Inflammatory macrophage treated with lipopolysaccharide for 4 hours (primary cell): ENCODE results near the gene IST1.

Experiments
- DNase-seq: peaks from one replicate; pipeline ENCODE4 v3.0.0-alpha.2; 2020

IST1 gene

GRCh38 chr16:71920658-71921057 is 25.3 kb downstream of the IST1 start:
- DNase-seq: no peak

- no peak for DNase-seq
These were observed 28.8 kb downstream of the IST1 start for GRCh38 chr16:71923941-71924690.

GRCh38 chr16:71924710-71925109 is 29.4 kb downstream of the IST1 start:
- DNase-seq: no peak

DNA sequence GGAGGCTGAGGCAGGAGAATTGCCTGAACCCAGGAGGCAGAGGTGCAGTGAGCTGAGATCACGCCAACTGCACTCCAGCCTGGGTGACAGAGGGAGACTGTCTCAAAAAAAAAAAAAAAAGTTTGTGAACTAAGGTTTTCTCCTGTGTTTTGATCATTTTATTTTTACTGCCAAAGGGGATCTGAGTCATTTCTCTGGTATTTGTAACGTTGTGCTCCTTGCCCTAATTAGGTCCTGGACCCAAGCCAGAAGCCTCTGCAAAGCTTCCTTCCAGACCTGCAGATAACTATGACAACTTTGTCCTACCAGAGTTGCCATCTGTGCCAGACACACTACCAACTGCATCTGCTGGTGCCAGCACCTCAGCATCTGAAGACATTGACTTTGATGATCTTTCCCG is 32.1 kb downstream of the IST1 start:
- no peak for DNase-seq

GRCh38 chr16:71927787-71928186 is 32.5 kb downstream of the IST1 start:
- no peak for DNase-seq

GRCh38 chr16:71929048-71929447 is 33.7 kb downstream of the IST1 start:
- no peak for DNase-seq

- DNase-seq: no peak
These were observed 34.8 kb downstream of the IST1 start for GRCh38 chr16:71930013-71930563.

DNA sequence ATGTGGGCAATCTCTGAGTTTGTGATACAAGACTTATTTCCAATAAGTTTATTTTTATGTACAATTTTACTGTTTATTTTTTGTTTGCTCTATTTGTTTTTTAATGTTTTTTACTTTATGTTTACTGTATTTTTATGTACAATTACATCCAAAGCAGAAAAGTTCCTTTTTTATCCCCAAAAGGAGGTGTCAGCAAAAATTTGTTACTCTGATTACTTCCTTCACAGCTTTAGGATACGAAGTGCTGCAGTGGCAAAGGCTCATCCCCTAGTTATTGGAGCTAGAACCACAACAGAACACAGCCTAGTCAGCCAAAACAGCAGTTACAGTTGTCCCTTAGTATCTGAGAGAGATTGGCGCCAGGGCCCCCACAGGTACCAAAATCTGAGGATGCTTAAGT is 35.7 kb downstream of the IST1 start:
- DNase-seq: no peak

DNA sequence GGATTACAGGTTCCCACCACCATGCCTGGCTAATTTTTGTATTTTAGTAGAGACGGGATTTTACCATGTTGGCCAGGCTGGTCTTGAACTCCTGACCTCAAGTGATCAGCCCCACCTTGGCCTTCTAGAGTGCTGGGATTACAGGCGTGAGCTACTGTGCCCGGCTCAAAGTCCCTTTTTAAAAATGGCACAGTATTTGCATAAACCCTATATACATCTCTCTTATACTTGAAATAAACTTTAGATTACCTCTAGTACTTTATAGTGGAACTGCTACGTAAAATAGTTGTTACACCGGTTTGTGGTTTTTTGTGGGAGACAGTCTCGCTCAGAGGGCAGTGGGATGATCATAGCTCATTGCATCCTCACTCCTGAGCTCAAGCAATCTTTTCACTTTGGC is 36.3 kb downstream of the IST1 start:
- no peak for DNase-seq

DNA sequence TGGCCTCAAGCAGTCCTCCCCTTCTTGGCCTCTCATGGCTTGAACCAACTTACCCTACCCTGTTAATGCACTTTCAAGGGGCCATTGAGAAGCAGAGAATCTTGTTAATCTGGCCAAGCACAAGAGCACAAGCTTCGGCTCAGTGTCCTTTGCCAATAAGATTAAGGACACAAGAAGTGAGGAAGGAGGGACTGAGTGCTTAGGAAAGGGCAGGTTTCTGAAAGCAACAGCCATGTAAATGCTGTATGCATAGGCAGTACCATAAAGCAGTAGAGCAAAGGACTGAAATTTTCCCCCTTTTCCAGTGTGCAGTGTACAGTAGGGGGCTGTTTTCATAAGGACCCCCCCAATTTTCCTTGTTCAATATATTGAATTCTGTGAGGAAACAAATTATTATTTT is 37.7 kb downstream of the IST1 start:
- no peak for DNase-seq

DNA sequence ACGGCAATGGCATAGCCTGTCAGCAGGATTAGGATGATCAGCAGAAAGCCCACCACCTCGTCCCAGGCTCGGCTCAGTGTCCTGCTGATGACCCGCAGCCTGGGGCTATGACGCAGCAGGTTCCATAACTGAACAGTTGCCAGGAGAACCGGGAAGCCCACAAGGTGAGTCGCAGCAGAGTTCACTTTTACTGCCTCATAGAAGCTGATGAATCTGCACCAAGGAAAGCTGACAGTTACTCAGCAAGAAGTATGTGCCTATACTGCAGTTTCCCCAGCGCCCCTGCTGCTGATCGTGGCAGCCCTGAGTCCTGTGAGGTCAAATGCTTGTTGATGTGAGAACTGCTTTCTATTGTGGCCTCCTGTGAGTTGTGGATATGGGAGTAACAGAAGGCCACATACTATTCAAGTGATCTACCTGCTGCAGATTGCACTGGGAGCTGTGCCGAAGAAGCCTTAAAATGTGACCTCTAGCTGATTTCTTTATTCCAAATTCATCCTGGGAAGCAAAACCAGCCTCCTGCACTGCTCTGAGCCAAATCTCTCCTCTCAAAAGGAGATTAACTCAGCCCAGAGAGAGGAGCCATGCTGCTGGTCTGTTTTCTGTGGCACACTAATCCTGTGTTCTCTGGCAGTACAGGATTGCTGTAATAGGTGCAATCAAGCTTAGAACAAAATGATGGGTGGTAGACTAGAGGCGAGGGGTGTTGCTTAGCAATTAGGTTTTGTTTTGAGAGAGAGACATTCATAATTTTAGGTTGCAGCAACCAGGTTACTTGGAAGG is 38.8 kb downstream of the IST1 start:
- DNase-seq: no peak

GRCh38 chr16:71937868-71938510 is 42.7 kb downstream of the IST1 start:
- DNase-seq: no peak

DNA sequence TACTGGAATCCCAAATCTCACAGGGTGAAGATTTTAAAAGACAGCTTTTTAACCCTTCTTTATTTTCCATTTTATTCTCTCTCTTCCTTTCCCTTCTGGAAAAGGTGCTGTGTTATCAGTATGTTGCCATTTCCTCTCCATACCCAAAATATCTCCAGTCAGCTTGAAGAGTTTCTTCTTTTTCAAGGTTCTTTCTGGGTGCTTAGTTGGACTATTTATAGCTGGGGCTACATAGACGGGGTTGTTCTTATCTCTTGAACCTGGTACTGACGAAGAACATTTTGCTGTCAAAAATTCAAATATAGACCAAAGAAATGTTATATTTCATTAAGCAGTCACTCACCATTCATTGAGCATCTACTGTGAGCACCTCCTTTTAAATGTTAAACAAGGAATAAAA is 48.6 kb downstream of the IST1 start:
- DNase-seq: no peak

DNA sequence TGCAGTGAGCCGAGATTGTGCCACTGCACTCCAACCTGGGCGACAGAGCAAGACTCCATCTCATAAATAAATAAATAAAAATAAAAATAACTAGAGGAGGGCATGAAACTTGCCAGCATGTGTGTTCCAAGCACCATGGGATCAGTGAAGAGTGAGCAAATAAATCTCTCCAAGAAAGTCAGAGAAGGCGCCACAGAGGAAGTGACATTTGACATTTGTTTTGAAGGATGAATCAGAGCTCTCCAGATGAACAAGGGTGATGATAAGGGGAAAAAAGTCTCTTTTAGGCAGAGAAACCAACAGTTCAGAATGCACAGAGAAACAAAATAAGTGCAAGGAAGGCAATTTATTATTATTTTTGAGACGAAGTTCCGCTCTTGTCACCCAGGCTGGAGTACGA is 50.3 kb downstream of the IST1 start:
- DNase-seq: no peak

DNA sequence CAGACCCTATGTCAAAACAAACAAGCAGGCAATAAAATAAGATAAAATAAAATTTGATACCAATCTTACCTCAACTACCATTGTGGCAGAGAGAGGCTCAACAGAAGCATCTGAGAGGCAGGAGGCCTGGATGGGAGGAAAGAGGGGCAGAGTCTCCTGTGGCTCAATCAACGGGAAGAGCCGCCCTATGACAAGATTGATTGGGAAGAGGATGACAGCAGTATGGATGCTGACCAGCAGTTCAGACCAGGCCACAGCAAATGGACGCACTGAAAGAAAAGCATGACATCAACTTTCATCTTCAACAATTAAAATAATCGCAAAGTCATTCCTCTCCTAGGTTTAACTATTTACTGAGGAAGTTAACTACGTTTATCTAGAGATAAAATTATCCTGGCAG is 57.5 kb downstream of the IST1 start:
- no peak for DNase-seq

DNA sequence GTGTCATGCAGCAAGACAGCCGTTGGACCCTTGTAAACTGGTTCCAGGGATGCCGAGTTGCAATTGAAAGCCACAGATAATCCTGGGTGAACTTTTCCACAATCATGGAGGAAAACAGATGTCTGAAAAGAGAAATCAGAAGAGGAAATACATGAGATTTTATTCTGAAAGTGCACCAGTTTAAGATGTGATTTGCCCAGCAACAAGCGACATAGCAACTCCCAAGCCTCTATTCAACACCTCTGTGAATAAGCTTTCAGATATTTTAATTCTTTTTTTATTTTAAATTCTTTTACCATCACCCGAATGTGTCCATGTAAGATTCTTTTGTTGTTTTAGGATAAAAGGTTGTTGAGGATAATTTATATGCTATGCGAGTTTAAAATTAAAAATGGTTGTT is 58.8 kb downstream of the IST1 start:
- DNase-seq: no peak

DNA sequence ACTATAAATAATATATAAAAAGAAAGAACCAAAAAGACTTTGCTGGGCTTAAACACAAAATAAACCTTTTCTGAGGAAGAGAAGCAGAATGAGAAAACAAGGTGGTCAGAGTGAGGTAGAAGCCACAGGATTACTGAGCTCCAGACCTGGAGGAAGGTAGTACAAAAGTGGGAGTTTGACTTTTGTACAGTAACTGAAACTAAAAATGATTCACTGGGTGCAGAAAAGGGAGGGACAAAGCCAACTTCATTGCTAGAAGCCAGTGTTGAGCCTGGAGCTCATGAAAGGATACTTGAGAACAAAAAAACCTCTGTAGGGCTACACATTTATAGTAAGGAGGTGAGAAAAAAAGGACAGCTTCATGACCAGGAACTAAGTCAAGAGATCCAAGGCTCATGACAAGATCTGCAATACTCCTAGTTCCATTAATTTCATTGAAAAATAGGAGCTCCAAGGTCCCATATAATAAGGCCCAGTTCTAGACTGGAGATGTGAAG is 59.4 kb downstream of the IST1 start:
- DNase-seq: no peak

GRCh38 chr16:71956486-71956885 is 61.2 kb downstream of the IST1 start:
- DNase-seq: peak; percentile 72

DNA sequence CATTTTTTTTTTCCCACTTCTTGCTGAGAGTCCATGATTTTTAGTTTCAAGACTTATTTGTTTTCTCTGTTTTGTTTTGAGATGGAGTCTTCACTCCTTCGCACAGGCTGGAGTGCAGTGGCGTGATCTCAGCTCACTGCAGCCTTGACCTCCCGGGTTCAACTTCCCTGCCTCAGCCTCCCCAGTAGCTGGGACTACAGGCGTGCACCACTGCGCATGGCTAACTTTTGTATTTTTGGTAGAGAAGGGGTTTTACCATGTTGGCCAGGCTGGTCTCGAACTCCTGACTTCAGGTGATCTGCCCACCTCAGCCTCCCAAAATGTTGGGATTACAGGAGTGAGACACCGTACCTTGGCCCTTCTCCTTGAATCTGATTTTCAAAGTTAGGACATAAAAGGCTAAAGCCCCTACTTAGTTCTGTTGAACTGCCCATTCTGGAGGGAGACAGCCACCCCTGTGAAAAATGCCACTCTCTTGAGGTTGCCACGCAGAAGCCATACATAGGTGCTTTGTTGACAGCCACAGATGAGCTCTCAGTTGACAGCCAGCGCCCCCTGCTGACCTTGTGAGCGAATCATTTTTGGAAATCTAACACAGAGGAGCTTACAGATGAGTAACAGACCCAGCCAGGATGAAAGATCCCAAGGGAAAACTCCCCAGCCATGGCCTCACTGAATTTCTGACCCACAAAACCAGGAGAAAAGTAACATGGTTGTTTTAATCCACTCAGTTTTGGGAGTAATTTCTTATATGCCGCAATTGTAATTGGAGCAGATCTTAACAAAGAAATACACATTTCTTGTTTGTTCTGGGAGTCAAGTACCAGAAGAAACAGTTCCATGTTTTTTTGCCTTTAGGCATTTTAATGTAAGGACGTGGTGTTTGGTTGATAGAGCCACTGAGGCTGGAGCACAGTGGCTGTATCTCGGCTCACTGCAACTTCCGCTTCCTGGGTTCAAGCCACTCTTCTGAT is 66.0 kb downstream of the IST1 start:
- DNase-seq: peak; percentile 78

DNA sequence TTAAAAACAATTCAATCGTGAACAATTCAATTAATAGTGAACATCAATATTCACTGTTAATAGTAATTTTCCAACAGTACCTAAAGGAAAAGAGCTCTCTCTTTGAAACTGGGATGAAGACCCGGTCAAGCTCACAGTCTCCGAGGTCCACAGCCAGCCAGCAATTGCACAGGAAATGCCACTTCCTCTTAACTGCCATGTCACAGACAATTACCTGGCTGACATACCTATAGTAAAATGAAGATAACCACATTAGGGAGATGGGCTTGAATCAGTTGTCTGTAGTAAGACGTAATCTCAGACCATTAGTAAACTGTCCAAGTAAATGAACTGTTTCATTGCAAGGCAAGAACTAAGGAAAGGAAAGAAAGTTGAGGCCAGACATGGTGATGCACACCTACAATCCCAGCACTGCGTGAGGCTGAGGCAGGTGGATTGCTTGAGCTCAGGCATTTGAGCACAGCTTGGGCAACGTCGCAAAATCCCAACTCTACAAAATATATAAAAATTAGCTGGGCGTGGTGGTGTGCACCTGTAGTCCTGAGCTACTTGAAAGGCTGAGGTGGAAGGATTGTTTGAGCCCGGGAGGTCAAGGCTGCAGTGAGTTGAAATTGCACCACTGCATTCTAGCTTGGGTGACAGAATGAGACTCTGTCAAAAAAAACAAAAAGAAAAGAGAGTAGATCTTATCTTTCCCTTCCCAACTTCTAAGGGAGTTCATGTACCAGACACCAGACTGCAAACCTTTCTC is 68.0 kb downstream of the IST1 start:
- no peak for DNase-seq

GRCh38 chr16:71965223-71965622 is 69.9 kb downstream of the IST1 start:
- DNase-seq: no peak

- no peak for DNase-seq
These were observed 71.6 kb downstream of the IST1 start for GRCh38 chr16:71966932-71967331.
